K562 (cell line): Measurements from ENCODE around the gene CABP2. TPM values are rescaled to one million over a fixed set of nuclear protein-coding genes. Genes with fewer than 3 reads are reported as not detected.

Experiments used
- BCOR ChIP-seq: fragments of 450-650 bp; IDR thresholded peaks from 2 replicates; pipeline ENCODE4 v1.6.1; 2016
- CBFA2T3 ChIP-seq: fragments of 450-650 bp; IDR thresholded peaks from 2 replicates; pipeline ENCODE4 v1.6.1; 2017
- HMBOX1 ChIP-seq: sonication (generic); IDR thresholded peaks from 2 replicates; pipeline ENCODE4 v1.6.1; 2016
- JUN ChIP-seq, 2 experiments: sonication (generic) in 1 of 2; formaldehyde crosslinking in 1 of 2; IDR thresholded peaks; 2 replicates each; pipeline versions ENCODE4 v1.6.1 to v1.8.0; 2012 to 2022; ENCODE audit warnings: borderline replicate concordance in 2 of 2, mild to moderate bottlenecking in 2 of 2, improper control_type of control experiment in 1 of 2, low read depth in 1 of 2, low read length in 1 of 2, missing genetic modification reagents in 1 of 2
- MEIS2 ChIP-seq: fragments of 450-650 bp; IDR thresholded peaks from 2 replicates; pipeline ENCODE4 v1.6.1; 2014; ENCODE audit warnings: mild to moderate bottlenecking; ENCODE audit not compliant: partially characterized antibody
- SIRT6 ChIP-seq: IDR thresholded peaks from one replicate; pipeline ENCODE4 v1.6.1; 2012; ENCODE audit warnings: low read depth, mild to moderate bottlenecking, control low read depth, inconsistent platforms, low read length, moderate library complexity
- ZNF12 ChIP-seq: sonication (generic); formaldehyde crosslinking; IDR thresholded peaks from 2 replicates; pipeline ENCODE4 v1.4.0; 2020; ENCODE audit warnings: mild to moderate bottlenecking, missing genetic modification reagents
- ZNF121 ChIP-seq: sonication (generic); formaldehyde crosslinking; conservative IDR thresholded peaks from 2 replicates; pipeline ENCODE4 v1.8.0; 2022; ENCODE audit warnings: missing genetic modification reagents
- ZNF197 ChIP-seq: fragments of 200-800 bp; sonication (Bioruptor generic); IDR thresholded peaks from 2 replicates; pipeline ENCODE4 v1.6.1; 2016; ENCODE audit warnings: low read depth, missing genetic modification characterization, missing compliant biosample characterization
- ZNF395 ChIP-seq: fragments of 200-800 bp; sonication (Bioruptor generic); IDR thresholded peaks from 2 replicates; pipeline ENCODE4 v1.6.1; 2017; ENCODE audit warnings: missing genetic modification characterization, missing compliant biosample characterization
- polyA plus RNA-seq, 8 experiments: library from polyadenylated mRNA; depleted of rRNA in 4 of 8; stranded (reverse) in 5 of 8; unstranded in 3 of 8; fragments of >200 nt; fragmentation: Nextera tagmentation in 2 of 8; fragmentation: Illumina TruSeq in 1 of 8; extraction: Ambion mirVana in 2 of 8; extraction: Trizol in 1 of 8; gene quantifications; 2 replicates each; pipeline versions ENCODE4 v1.2.1 to v1.2.3, GENCODE V29; 2011 to 2014; ENCODE audit warnings: inconsistent platforms in 1 of 8, missing spikeins in 1 of 8
- total RNA-seq, 7 experiments: library from RNA; depleted of rRNA in 6 of 7; stranded (reverse); fragments of >200 nt in 6 of 7; fragmentation: Illumina TruSeq in 2 of 7; extraction: Trizol in 2 of 7; gene quantifications; 2 replicates each; pipeline versions ENCODE4 v1.2.1 to v1.2.3, GENCODE V29; 2011 to 2021; ENCODE audit warnings: low replicate concordance in 1 of 7
- TF ChIP-seq, protein P1 (sequence below), 2 experiments: IDR thresholded peaks; 2 replicates each; pipeline ENCODE4 v1.6.1; 2011; ENCODE audit warnings: borderline replicate concordance in 1 of 2, control low read depth in 1 of 2, low read depth in 1 of 2, low read length in 1 of 2, mild to moderate bottlenecking in 1 of 2, mixed read lengths in 1 of 2, moderate library complexity in 1 of 2; ENCODE audit not compliant: insufficient read depth in 1 of 2, insufficient read length in 1 of 2, poor library complexity in 1 of 2, severe bottlenecking in 1 of 2; ENCODE audit errors: extremely low read depth in 1 of 2
- TF ChIP-seq, protein P2 (sequence below): fragments of 450-650 bp; IDR thresholded peaks from 2 replicates; pipeline ENCODE4 v1.6.1; 2016

The CABP2 gene
- total and polyA plus RNA-seq, 9 of the 15 experiments (the other 6 are each of a cell fraction or from before 2014, with no cell fraction given) = not detected

GRCh38 chr11:67483831-67484665, 39.2 kb downstream of the CABP2 start (continued):
- no peak for TF ChIP-seq JUN (IDR thresholded peaks at IDR 0.05; ENCODE audit: borderline replicate concordance, low read depth, low read length)
- TF ChIP-seq JUN (CRISPR knock-in tag; IDR thresholded peaks at IDR 0.05; ENCODE audit: borderline replicate concordance) = peak; percentile 42; the same call in 1 of the 2 replicates
- TF ChIP-seq, protein P1, sequence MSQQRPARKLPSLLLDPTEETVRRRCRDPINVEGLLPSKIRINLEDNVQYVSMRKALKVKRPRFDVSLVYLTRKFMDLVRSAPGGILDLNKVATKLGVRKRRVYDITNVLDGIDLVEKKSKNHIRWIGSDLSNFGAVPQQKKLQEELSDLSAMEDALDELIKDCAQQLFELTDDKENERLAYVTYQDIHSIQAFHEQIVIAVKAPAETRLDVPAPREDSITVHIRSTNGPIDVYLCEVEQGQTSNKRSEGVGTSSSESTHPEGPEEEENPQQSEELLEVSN (IDR thresholded peaks at IDR 0.05; ENCODE audit: borderline replicate concordance in 1 of 2, extremely low read depth in 1 of 2, insufficient read depth in 1 of 2, insufficient read length in 1 of 2, low read depth in 1 of 2, low read length in 1 of 2, poor library complexity in 1 of 2, severe bottlenecking in 1 of 2) = peak in 1 of 2 experiments; percentile 8
- TF ChIP-seq, protein P2, sequence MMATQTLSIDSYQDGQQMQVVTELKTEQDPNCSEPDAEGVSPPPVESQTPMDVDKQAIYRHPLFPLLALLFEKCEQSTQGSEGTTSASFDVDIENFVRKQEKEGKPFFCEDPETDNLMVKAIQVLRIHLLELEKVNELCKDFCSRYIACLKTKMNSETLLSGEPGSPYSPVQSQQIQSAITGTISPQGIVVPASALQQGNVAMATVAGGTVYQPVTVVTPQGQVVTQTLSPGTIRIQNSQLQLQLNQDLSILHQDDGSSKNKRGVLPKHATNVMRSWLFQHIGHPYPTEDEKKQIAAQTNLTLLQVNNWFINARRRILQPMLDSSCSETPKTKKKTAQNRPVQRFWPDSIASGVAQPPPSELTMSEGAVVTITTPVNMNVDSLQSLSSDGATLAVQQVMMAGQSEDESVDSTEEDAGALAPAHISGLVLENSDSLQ = 0 out of 2 replicates have a peak, but pooled peaks have one; percentile 36
- TF ChIP-seq MEIS2 = peak; percentile 60
- no peak for TF ChIP-seq ZNF121 (CRISPR knock-in tag)
- TF ChIP-seq SIRT6 = no peak
- 0 out of 2 replicates have a peak, but pooled peaks have one; percentile 14 for TF ChIP-seq ZNF12 (CRISPR knock-in tag)
- no peak for TF ChIP-seq BCOR
- peak; percentile 32; the same call in 1 of the 2 replicates for TF ChIP-seq HMBOX1
- peak; percentile 11; the same call in 1 of the 2 replicates for TF ChIP-seq ZNF395 (CRISPR knock-in tag)
- no peak for TF ChIP-seq ZNF197
- TF ChIP-seq CBFA2T3 = peak; percentile 63
